GM23338 (cell line): ENCODE data around the gene TULP1. TPM values are rescaled to one million over a fixed set of nuclear protein-coding genes. Genes with fewer than 3 reads are reported as not detected.
A peak's percentile ranks its signal among the peaks of the same experiment; 100 is the strongest.

Experiments
- ATAC-seq: fragments of 200-7000 bp; cut with Tn5 transposase; 3 replicates; pipeline ENCODE4 v1.9.1; 2020
- DNase-seq: peaks from one replicate; pipeline ENCODE4 v3.0.0-alpha.2; 2015; ENCODE audit warnings: low spot score
- H2AFZ ChIP-seq: fragments of 200-600 bp; sonication (generic); 2 replicates; pipeline ENCODE4 v1.8.0; 2016; ENCODE audit warnings: antibody characterized with exemption, mild to moderate bottlenecking, moderate library complexity
- H3F3A ChIP-seq: fragments of 200-600 bp; sonication (generic); replicated peaks from 2 replicates; pipeline ENCODE4 v1.8.0; 2017; ENCODE audit warnings: antibody characterized with exemption, mixed run types, low read depth
- H3K27ac ChIP-seq: fragments of 200-600 bp; sonication (generic); 2 replicates; pipeline ENCODE4 v1.6.1; 2016; ENCODE audit warnings: low read depth
- H3K27me3 ChIP-seq: fragments of 200-600 bp; sonication (generic); 2 replicates; pipeline ENCODE4 v1.8.0; 2016; ENCODE audit warnings: mild to moderate bottlenecking, mixed run types, moderate library complexity; ENCODE audit not compliant: insufficient read depth
- H3K36me3 ChIP-seq: fragments of 200-600 bp; sonication (generic); 2 replicates; pipeline ENCODE4 v1.8.0; 2016; ENCODE audit warnings: mild to moderate bottlenecking; ENCODE audit not compliant: insufficient read depth
- H3K4me1 ChIP-seq: fragments of 200-600 bp; sonication (generic); 2 replicates; pipeline ENCODE4 v1.8.0; 2016; ENCODE audit warnings: mild to moderate bottlenecking, moderate library complexity; ENCODE audit not compliant: insufficient read depth
- H3K4me2 ChIP-seq: fragments of 200-600 bp; sonication (generic); 2 replicates; pipeline ENCODE4 v1.7.1; 2017; ENCODE audit warnings: mixed run types
- H3K4me3 ChIP-seq: fragments of 200-600 bp; sonication (generic); 2 replicates; pipeline ENCODE4 v1.6.1; 2016; ENCODE audit warnings: mixed run types
- H3K79me2 ChIP-seq: fragments of 200-600 bp; sonication (generic); replicated peaks from 2 replicates; pipeline ENCODE4 v1.8.0; 2017; ENCODE audit warnings: mild to moderate bottlenecking; ENCODE audit not compliant: insufficient read depth
- H3K9me2 ChIP-seq: fragments of 200-600 bp; sonication (generic); 2 replicates; pipeline ENCODE4 v1.8.0; 2017; ENCODE audit not compliant: insufficient read depth
- H4K20me1 ChIP-seq: fragments of 200-600 bp; sonication (generic); replicated peaks from 2 replicates; pipeline ENCODE4 v1.8.0; 2017; ENCODE audit warnings: mild to moderate bottlenecking; ENCODE audit not compliant: insufficient read depth
- H3K27ac Mint-ChIP-seq: 2 replicates; pipeline ENCODE4 v1.8.0; 2020; ENCODE audit warnings: inconsistent platforms, mild to moderate bottlenecking, moderate library complexity, mixed read lengths
- H3K27me3 Mint-ChIP-seq: 3 replicates; pipeline ENCODE4 v1.8.0; 2022; ENCODE audit warnings: low read depth, mild to moderate bottlenecking, moderate library complexity, mixed read lengths, inconsistent platforms; ENCODE audit not compliant: insufficient read depth, poor library complexity
- H3K36me3 Mint-ChIP-seq: 3 replicates; pipeline ENCODE4 v1.8.0; 2021; ENCODE audit warnings: low read depth, mild to moderate bottlenecking, inconsistent platforms, moderate library complexity, mixed read lengths
- H3K4me1 Mint-ChIP-seq: 3 replicates; pipeline ENCODE4 v1.8.0; 2020; ENCODE audit warnings: mild to moderate bottlenecking, inconsistent platforms, mixed read lengths
- H3K4me3 Mint-ChIP-seq: 3 replicates; pipeline ENCODE4 v1.8.0; 2021; ENCODE audit warnings: moderate library complexity, mild to moderate bottlenecking, inconsistent platforms, mixed read lengths
- H3K9me3 Mint-ChIP-seq: 3 replicates; pipeline ENCODE4 v1.8.0; 2020; ENCODE audit warnings: moderate library complexity, mild to moderate bottlenecking, inconsistent platforms, mixed read lengths
- CTCF ChIP-seq, 2 experiments: fragments of 200-600 bp in 1 of 2; sonication (generic) in 1 of 2; conservative IDR thresholded peaks; 2 replicates each; pipeline versions ENCODE4 v1.5.1 to v1.6.1; 2016 to 2017; ENCODE audit warnings: antibody characterized with exemption in 2 of 2, low read depth in 2 of 2, mild to moderate bottlenecking in 2 of 2, moderate library complexity in 1 of 2
- ETS1 ChIP-seq: IDR thresholded peaks from 2 replicates; pipeline ENCODE4 v1.6.1; 2016; ENCODE audit warnings: antibody characterized with exemption
- REST ChIP-seq: IDR thresholded peaks from one replicate; pipeline ENCODE4 v1.6.1; 2018; ENCODE audit warnings: antibody characterized with exemption; ENCODE audit not compliant: unreplicated experiment
- polyA plus RNA-seq: library from polyadenylated mRNA; unstranded; fragments of >200 nt; fragmentation: Nextera tagmentation; extraction: Ambion mirVana; gene quantifications from 2 replicates; pipeline ENCODE4 v1.2.1, GENCODE V29; 2016
- total RNA-seq: library from RNA; depleted of rRNA; stranded (reverse); fragments of >200 nt; shearing (Covaris generic); gene quantifications from 2 replicates; pipeline ENCODE4 v1.2.3, GENCODE V29; 2014

TULP1 gene
- total and polyA plus RNA-seq, 2 experiments from 2014 or later, result 3.0 to 3.8 TPM

DNA sequence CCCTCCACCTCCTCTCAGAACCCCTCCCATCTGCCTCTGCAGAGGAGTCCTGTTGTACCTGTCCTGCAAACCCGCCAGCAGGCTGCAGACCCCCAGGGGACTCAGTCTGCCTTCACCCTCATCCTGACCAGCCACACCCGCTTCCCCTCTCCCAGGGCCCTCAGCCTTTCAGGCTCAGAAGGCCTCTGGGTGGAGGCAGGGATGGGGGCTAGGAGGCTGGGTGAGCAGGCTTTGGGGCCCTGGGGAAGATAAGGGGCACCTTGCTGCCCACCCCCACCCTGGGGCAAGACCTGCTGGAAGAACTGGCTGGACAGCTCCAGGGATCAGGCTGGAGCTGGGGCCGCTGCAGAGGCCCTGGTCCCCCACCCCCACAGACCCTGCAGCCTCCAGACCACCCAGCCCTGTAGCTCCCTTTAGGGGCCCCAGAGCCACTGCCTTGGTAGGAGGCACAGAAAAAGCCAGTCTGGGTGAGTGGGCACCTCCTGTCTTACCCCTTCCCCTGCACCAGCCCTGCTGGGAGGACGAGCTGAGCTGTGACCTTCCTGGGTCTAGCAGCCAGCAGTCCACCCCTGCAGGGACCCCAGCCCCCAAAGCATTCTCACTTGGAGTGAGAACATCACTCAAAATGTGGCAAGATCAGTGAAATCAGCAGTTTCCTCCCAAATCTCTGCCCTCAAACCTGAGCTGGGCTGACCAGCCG lies 21.0 kb downstream of the TULP1 start:
- peaks cover 2% of the 10 kb centered on the region; the same call in 1 of the 3 replicates for H3K36me3 Mint-ChIP-seq
- H3K27me3 Mint-ChIP-seq, result peaks cover 43% of the 10 kb centered on the region
- Histone ChIP-seq H3K4me3 (peak overlapping the region; percentile 40; the same call in 1 of the 2 replicates), H3K27me3 (no peaks in the 10 kb centered on the region), H3K4me2 (peak overlapping the region; percentile 98), H3K4me1 (peaks cover 92% of the 10 kb centered on the region), H4K20me1 (peaks cover 11% of the 10 kb centered on the region; the same call in 1 of the 2 replicates), H3K79me2 (peaks cover 78% of the 10 kb centered on the region), H3K9me2 (no peaks in the 10 kb centered on the region), H3K36me3 (no peaks in the 10 kb centered on the region), H3K27ac (no peak overlapping the region), H3F3A (peaks cover 22% of the 10 kb centered on the region), H2AFZ (no peak overlapping the region)
- peak overlapping the region; percentile 71 for H3K4me3 Mint-ChIP-seq
- H3K9me3 Mint-ChIP-seq, result no peaks in the 10 kb centered on the region
- no peak for TF ChIP-seq ETS1
- peak; percentile 57 for TF ChIP-seq REST
- DNase-seq (no peak), ATAC-seq (peak; percentile 4)
- peak overlapping the region; percentile 91; the same call in 1 of the 2 replicates for H3K27ac Mint-ChIP-seq
- peaks cover 74% of the 10 kb centered on the region for H3K4me1 Mint-ChIP-seq

DNA sequence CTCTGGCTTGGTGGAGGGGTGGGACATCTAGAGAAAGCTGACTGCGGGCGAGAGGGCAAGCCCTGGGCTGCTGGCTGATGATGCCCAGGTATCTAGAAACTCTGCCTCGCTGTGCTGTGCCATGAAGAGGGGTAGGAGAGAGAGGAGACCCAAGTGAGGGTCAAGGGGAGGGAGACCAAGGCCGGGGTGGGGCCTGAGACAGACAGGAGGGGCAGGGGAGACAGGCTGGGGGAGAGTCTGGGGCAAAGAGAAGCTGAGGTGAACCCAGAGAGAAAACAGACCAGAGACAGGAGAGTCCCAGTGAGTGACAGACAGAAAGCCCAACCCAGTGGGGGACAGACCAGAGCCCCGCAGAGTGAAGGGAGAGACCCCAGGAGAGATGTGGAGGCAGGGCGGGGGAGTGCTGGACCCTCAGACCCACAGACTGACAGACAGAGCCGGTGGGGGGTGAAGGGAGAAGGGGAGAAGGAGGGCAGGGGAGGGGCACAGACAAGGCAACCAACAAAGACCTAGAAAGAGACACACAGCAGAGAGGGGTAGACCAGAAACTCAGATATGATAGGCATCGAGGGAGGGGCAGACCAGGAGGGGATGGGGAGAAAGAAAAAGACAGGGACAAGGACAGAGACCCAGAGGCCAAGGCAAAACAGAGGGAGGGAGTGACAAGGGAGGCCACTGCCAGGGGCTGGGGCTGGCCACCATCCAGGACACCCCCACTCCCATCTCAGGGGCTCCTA lies 21.7 kb downstream of the TULP1 start:
- no peaks in the 10 kb centered on the region for H3K9me3 Mint-ChIP-seq
- peaks cover 97% of the 10 kb centered on the region for H3K4me1 ChIP-seq
- no peak for TF ChIP-seq CTCF (conservative IDR thresholded peaks at IDR 0.05; ENCODE audit: low read depth in 2 of 2)

More for the DNA sequence above, 21.7 kb downstream of the TULP1 start:
- Histone ChIP-seq H3K9me2 (no peaks in the 10 kb centered on the region), H3K4me2 (peak overlapping the region; percentile 98), H3F3A (peaks cover 24% of the 10 kb centered on the region), H3K4me3 (peak overlapping the region; percentile 60), H3K79me2 (peaks cover 80% of the 10 kb centered on the region), H3K27me3 (no peaks in the 10 kb centered on the region), H3K27ac (peak overlapping the region; percentile 91; the same call in 1 of the 2 replicates), H4K20me1 (peaks cover 11% of the 10 kb centered on the region; the same call in 1 of the 2 replicates), H2AFZ (no peak overlapping the region), H3K36me3 (no peaks in the 10 kb centered on the region)
- peaks cover 44% of the 10 kb centered on the region for H3K27me3 Mint-ChIP-seq
- H3K36me3 Mint-ChIP-seq, result peaks cover 3% of the 10 kb centered on the region; the same call in 1 of the 3 replicates
- H3K4me3 Mint-ChIP-seq, result peak overlapping the region; percentile 71
- DNase-seq (no peak), ATAC-seq (no peak)
- peak overlapping the region; percentile 91 for H3K27ac Mint-ChIP-seq
- peaks cover 77% of the 10 kb centered on the region for H3K4me1 Mint-ChIP-seq
